GM21619 (cell line): Measurements from ENCODE around the gene CXCL12.

Source experiments
- ATAC-seq: cut with Tn5 transposase; IDR thresholded peaks from one replicate; pipeline ENCODE4 v1.9.1; 2021; ENCODE audit not compliant: unreplicated experiment

The CXCL12 gene

DNA sequence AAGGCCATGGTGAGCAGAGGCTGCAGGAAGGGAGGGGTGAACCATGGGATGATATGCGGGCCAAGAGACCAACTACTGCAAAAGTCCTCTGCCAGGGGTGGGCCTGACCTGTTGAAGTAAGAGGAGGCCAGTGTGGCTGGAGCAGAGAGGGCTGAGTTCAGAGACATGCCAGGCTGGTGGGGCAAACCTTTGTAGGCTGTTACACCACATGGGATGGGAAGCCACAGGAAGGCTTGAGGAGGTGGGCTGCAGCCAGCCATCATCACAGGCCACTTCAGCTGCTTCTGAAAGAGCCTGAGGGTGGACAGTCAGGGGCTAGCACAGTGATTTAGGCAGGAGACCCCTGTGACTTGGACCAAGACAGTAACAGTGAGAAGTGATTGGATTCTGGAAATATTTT, 20.3 kb downstream of the CXCL12 start:
- no peak for ATAC-seq

DNA sequence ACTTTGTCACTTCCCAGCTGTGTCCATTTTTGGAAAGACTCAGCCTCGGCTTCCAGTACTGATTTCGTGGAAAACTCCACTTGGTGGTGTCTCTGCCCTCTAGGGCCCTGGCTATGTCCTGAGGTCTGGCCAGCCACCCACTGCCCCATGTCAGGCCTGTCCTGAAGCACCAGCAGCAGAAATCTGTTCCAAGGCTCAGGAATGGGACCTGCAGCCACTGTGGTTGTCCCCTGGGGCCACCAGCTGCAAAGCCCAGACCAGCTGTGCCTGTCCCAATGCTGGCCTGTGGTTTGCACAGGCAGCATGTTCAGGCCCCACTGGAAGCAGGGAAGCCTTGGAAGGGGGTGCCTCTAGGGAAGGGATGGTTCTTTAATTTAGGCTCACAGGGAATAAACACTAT, 21.2 kb downstream of the CXCL12 start:
- no peak for ATAC-seq

DNA sequence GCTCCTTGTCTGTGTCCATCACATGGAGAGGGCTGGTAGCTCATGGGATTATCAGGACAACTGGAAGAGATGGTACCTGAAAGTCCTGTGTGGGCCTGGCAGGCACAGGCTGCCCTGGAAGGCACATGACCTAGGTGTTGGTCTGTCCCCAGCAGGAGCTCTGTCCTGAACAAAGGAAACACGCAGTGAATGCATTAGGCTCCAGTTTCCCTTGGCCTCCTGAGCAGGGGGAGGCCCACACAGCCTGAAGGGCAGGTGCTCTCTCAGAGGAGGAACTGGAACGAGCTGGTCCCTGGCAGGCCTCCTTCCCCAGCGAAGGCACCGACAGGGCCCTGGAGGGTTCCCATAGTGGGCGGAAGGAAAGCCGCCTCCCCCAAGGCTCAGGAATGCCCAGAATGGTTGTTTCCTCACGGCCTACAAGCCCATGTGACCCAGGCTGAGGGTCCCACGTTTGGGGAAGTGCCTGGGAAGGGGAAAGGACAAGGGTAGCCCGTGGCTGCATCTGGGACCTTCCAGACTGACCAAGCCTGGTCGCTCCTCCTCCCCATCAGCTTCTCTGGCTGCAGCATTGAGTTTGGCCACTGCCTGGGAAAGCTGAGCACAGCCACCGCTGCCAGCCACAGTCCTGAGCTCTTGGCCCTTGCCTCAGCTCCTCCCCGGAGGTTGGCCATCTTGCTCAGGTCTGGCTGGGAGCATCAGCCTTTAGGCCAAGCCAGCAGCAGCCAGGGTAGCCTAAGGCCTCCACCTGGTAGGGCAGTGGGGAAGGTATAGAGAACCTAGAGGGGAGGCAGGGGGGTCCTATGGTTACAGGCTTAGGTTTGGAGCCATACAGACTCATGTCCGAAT, 21.8 kb downstream of the CXCL12 start:
- ATAC-seq = no peak

DNA sequence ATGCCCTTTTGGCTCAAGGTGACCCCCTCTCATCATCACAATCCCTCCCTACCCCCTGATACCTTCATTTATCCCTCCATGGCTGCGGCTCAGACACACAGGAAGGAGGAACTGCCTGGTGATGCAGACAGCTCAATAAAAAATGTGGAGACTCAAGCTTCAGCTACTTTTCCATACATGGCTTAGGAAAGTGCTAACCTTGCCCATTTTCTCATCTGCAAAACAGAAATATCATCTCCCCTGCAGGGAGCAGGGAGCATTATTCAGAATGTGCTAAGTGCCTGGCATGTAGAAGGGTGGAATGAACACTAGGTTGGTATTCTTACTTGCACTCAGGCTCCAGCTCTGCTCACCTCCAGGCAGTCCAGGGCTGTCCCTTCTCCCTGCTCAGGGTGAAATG, 23.8 kb downstream of the CXCL12 start:
- ATAC-seq = no peak

DNA sequence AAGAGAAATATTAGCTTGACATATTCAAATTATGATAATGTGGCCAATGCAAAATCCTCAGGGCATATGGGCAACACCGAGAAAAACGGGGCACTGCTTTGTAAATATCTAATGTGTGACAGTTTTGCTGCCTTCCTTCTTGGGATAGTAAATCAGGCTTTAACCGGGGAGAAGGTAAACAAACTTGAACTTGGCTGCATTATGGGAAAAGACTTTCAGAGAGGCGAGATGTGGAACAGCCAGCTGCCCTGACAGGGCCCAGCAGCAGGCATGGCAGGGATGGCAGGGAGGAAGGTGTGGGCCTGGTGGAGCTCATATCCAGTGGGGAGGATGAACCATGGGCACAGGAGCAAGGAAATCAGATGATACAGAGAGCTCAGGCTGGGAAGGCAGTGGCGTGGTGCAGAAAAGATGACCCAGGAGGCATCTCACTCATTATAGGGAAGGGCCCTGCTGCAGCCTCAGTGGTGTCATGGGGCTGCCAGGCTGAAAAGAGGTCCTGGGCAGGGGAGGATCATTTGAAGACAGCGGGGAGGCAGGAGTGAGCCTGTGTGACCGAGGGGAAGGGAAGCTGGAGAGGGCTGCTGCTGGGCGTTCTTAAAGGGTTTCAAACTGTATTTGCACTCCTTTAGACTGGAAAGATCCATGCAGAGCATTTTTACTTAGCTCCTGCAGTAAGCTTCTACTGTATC, 26.7 kb downstream of the CXCL12 start:
- no peak for ATAC-seq

DNA sequence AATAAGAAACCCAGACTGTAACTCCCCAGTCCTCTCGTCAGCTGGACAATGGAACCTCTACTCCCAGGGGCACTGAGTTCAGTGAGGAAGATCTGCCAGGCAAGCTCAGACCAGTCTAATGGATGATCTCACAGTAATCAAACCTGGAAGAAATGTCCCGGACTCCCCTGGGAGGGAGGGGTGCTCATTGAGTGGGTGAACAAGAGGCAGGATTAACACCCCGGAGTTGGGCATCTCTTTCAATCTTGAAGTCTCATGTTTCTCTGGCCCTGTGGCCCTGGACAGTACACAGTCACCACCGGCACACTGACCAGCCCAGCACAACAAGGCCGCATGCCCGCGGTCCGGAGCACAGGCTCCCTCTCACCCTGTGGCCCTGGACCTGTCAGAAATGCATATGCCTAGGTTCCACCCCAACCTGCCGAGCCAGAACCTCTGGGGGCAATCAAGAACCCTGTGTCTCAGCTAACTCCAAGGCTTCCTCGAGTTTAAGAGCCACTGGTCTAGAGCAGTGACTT, 27.8 kb downstream of the CXCL12 start:
- no peak for ATAC-seq

DNA sequence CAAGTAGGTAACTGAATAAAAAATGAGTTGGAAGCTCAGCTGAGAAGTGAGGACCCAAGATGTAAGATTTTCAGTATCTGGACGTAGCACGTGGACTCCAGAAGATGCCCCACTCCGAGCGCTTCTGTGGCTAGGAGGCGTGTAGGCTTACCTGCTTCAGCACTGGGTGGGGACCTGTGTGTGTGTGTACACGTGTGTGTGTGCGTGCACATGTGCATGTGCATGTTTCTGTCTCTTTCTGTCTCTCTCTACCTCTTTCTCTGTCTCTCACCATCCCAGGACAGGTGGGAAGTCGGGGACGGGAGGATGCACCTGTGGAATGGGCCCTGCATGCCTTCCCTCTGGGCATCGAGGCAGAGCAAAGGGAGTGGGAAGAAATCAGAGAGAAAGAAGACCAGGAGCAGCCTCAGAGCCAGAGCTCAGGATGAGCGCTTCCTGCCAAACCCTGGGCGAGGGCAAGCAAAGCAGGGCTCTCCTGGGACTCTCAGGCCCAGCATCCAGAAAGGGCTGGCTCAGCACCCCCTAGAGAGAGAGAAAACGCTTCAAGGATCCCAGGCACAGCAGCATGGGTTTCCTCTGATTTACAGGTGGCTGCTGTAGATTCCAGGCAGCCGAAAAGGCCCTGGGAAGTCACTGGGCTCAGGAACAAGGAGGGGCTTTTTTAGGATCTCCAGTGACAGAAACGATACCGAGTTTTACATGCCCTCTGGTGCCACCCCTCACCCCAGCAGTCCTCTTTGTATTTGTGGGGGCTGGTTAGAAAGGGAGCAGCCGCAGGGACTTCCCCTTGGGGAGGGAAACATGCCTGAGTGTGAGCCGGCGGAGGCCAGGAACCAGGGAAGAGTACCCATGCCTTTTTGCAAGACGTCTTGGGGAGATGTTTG, 28.5 kb downstream of the CXCL12 start:
- no peak for ATAC-seq

DNA sequence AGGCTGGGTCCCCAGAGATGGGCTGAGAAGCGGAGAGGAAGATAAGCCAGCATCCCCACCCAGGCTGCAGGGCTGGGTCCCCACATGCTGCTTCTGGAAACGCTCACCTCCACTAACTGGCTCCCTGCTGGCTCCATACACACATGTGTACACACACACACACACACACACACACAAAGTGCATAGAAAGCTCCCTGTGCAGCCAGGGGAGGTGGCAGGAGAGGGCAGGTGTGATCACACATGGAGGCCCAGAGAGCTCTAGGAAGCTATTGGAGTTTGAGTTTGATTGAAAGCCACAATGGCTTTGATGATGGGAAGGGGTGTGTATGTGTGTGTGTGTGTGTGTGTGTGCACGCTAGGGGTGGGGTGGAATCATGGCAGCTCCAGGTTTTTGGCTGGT, 29.3 kb downstream of the CXCL12 start:
- ATAC-seq = no peak

DNA sequence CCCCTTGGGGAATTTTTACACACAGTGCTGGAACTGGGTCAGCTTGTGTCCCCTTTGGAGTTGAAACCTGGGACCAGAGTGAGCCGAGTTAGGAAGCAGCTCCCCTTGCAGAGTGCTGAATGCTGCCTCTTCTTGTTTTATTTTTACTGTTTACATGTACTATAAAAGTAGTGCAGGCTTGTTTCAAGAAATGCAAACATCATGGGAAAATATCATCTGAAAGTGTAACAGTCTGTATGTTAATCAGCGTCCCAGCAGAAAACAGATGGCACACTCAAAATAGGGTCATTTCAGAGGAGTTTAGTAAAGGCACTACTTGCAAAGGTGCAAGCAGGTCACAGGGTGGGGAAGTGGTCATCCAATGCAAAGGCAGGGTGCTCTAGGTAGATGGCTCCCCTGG, 30.1 kb downstream of the CXCL12 start:
- no peak for ATAC-seq

DNA sequence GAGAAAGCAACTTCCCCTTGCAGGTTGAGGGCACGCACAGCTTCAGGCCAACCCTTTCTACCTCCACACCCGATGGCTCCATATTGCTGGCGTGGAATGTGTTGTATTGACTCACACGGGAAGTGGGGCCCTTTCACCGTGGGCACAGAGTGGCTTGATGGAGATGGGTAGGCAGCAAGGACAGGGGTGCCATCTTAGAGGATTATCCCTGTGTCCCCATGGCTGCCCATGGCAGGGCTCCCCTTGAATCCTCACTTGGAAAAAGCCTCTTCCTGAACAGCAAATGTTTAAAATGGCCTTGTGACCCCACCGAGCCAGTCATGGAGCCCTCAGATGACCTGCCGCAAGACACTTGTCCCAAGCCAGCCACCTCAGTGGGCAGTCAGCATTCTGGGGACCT, 31.2 kb downstream of the CXCL12 start:
- no peak for ATAC-seq

DNA sequence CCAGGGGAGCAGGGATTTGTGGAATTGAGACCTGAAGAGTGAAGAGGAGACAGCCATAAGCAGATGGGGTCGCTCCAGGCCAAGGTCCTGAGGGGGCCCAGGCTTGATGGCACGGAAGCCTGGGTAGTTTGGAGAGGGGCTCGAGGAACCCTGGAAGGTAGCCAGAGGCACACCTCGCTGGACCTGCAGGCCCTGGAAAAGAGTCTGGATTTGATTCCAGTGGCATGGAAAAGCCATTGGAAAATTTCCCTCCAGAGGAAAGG, 31.8 kb downstream of the CXCL12 start:
- no peak for ATAC-seq

DNA sequence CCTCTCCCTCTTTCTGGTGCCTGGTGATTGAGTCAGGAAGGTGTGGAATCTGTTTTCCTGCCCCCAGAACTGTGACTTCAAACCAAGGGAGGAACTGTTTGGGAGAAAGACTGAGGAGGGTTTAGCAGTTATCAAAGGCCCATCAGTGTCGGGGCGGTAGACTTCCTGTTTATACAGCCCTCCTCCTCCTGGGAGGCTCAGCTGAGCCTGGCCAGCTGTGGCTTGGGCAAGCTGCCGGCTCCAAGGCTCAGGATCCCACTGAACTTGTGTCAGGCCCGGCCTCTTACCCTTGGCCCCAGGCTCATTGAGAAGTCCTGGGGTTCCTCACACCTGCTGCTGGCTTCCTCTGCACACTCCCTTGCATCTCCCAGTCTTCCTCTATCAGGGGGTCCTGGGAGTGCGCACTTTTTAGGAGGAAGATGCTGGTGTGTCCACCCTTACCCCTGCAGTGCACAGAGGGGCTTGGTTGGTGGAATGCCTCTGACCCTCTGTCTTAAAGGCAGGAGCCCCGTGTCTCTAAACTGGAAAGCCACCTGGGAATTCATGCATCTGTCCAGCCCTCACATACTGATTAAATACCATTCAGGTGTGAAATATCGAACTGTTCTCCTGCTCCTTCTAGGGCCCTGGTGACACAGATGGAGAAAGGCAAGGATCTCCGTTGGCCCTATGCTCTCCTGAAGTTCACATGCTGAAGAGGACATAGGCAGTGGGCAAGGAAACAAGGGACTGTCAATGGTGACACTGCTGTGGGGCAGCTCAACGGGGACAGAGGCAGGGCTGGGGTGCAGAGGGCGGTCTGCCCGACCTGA, 32.4 kb downstream of the CXCL12 start:
- no peak for ATAC-seq

DNA sequence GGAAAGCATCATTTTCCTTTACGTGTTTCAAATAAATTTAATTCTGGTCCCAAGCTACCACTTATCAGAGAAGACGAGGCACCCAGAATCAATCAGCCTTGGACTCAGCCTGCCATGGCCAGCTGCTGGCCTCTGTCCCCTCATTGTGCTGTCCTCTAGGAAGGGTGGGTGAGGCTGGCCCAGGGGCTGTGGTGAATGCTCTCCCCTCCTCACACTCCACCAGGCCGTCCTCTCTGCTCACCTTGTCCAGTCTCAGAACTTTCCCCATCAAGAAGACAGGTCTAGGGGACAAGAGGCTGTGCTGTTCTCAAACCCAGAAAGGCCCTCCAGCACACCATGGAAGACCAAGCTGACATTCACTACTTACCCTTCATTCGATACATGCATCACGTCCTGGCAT, 36.4 kb downstream of the CXCL12 start:
- ATAC-seq = no peak

DNA sequence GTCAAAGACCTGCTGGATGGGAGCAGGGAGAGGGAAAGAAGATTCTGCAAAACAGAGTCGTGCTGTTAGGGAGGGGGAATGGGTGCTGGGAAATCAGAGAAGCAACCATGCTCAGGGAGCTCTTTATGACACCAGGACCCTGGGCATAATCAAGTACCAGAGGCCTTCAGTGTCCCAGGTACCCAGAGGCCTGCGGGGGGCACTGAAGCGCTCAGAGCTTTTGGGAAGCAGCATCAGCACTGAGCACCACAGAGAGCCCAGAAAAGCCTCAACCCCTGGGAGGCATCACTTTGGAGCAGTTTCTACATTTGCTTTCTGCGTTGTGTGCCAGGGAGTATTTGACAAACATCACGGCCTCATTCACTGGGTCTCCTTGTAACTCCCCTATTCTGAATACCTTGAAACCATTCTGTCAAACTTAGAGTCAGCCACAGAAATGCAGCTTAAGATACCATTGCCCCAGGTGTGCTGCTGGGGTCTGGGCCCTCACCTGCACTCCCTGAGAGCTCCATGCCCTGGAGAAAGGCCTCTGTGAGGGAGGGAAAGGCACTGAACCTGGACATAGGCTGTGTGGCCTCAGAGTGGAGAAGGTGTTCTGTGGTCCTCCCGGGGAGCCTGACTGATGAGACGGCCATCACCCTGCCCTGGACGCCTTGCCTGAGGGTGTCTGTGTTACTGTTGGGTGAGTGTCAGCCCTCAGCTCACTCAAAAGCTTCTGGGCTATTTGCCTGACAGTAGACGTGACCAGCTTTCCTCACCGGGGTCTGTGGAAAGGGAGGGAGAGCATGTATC, 37.1 kb downstream of the CXCL12 start:
- ATAC-seq = no peak

DNA sequence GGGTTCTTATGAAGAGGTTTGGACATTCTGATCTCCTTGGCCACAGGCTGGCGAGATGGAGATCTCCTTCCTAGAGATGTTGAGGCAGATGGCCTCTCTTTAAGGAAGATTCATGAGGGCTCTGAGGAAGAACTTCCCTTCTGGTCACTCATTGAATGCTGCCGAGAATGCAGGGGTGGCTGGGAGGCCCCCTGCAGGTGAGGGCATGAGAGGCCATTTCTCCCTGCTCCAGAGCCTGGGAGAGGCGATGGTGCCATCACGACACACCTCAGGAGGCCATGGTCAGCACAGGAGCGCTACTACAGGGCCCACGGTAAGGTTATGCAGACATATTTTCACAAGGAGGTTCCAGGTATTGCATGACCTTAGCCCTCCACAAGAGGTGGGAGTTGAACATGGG, 40.2 kb downstream of the CXCL12 start:
- ATAC-seq = no peak

DNA sequence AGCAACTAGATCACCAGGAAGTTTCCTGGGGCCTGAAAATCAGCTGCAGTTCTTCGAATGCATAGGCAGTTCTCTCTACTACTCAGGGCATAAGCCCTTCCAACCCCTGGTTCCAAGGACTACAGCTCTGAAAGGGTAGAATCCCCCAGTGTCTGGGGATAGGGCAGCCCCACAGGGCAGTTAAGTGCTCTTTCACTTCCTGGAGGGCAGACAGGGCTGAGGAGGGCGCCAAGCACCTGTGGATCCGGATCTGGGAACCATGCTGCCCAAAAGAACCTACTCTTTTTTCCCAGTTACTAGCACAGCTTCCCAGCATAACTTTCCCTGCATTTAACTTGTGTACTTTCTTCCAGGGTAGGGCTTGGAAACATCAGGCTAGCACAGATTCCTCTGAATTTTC, 41.1 kb downstream of the CXCL12 start:
- no peak for ATAC-seq

DNA sequence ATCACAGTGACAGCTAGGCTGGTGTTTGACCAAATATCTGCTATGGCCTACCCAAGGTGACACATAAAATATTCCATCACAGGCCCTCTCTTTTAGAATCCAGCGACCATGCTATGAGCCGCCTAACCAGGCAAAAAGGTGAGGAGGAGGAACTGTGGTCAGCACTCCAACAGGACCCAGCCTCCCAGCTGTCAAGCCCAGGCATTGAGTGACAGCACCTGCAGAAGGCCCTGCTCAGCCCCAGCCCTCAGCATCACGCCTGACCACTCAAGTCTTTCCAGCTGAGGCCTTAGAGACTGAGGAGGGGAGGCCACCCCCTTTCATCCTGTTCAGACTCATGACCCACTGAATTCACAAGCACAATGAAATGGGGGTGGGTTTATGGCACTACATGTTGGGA, 43.0 kb downstream of the CXCL12 start:
- ATAC-seq = no peak

DNA sequence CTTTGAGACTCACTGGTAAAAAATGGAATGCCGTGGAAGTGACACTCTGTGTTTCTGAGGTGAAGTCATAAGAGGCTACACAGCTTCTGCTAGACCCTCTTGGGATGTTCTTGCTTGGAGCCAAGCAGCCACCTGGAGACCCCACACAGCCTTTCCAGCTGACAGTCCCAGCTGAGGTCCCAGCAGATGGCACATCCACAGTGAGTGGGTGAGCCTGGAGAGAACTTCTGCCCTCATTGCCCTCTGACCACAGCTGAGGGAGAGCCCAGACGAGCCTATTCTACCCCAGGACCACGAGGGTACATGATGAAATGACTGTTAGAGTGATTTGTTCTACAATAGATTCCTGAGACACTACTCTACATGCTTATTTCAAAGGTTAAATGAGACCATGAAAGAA, 44.3 kb downstream of the CXCL12 start:
- ATAC-seq = no peak

DNA sequence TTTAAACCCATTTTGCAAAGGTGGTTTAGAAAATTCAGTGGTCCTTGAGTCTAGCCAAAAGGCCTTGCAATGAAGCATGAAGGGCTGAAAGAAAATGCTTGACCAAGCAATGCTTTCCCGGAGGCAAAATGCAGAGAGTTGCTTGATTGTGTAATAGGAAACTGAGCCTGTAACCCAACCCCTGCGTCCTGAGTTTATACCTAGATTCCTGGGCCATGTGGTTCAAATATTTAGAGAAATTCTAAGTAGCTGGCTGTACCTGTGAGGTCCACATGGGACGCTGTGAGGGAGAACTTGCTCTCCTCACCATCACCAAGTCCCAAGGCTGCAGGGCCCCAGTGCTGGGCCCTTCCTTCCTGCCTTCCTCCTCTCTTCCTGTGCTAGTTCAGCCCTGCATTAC, 45.7 kb downstream of the CXCL12 start:
- no peak for ATAC-seq

DNA sequence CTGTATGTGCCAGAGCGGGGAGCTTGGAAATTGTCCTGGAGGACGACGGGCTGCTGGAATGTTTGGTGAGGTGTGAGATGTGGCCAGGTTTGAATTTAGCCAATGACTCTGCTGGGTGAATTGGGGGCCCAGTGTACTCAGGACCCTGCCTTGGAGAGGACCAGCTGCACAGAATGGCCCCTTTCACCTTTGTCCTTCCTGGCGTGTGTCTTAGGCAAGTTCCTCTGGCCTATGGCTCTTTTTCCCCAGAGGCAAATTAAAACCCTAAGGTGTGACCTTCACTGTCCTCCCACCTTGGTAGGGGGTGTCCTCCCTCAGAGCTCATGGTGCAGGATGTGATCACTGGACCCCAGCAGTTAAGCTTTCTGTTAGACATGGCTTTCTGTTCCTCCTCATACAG, 47.8 kb downstream of the CXCL12 start:
- ATAC-seq = no peak
